Neural cell (in vitro differentiated cells): ENCODE measurements around the gene RHOF. TPM values are rescaled to one million over a fixed set of nuclear protein-coding genes. Genes with fewer than 3 reads are reported as not detected.

Experiments
- H2AFZ ChIP-seq: fragments of 200-600, 300-800 bp; sonication (generic), shearing (Covaris generic); 2 replicates; pipeline ENCODE4 v1.6.0; 2014; ENCODE audit warnings: low read depth, mild to moderate bottlenecking, antibody characterized with exemption, low read length, moderate library complexity
- H3F3A ChIP-seq: fragments of 200-600 bp; shearing (Covaris generic); 2 replicates; pipeline ENCODE4 v1.6.1; 2016; ENCODE audit warnings: mild to moderate bottlenecking, moderate library complexity, mixed read lengths, antibody characterized with exemption, low read length; ENCODE audit not compliant: insufficient read depth, poor library complexity, severe bottlenecking
- H3K27ac ChIP-seq: fragments of 200-600, 300-800 bp; sonication (generic), shearing (Covaris generic); 2 replicates; pipeline ENCODE4 v1.5.1; 2014; ENCODE audit warnings: mild to moderate bottlenecking, low read length, moderate library complexity
- H3K27me3 ChIP-seq: fragments of 300-800, 200-600 bp; sonication (generic), shearing (Covaris generic); 2 replicates; pipeline ENCODE4 v1.6.0; 2014; ENCODE audit warnings: mild to moderate bottlenecking, low read depth, low read length, moderate library complexity; ENCODE audit not compliant: insufficient read depth
- H3K36me3 ChIP-seq: fragments of 300-800, 200-600 bp; sonication (generic), shearing (Covaris generic); 2 replicates; pipeline ENCODE4 v1.5.1; 2014; ENCODE audit warnings: mild to moderate bottlenecking, antibody characterized with exemption, low read length, moderate library complexity; ENCODE audit not compliant: insufficient read depth
- H3K4me2 ChIP-seq: fragments of 300-800, 200-600 bp; sonication (generic), shearing (Covaris generic); 2 replicates; pipeline ENCODE4 v1.6.0; 2014; ENCODE audit warnings: mild to moderate bottlenecking, low read length
- H3K4me3 ChIP-seq: fragments of 300-800, 200-600 bp; sonication (generic), shearing (Covaris generic); 2 replicates; pipeline ENCODE4 v1.5.1; 2014; ENCODE audit warnings: mild to moderate bottlenecking, low read length, moderate library complexity
- H3K79me2 ChIP-seq: fragments of 200-600 bp; shearing (Covaris generic); replicated peaks from 2 replicates; pipeline ENCODE4 v1.6.0; 2014; ENCODE audit warnings: mild to moderate bottlenecking, low read length, moderate library complexity; ENCODE audit not compliant: insufficient read depth
- H3K9ac ChIP-seq: fragments of 300-800, 200-600 bp; sonication (generic), shearing (Covaris generic); 2 replicates; pipeline ENCODE4 v1.6.1; 2016; ENCODE audit warnings: mild to moderate bottlenecking, low read length, mixed read lengths
- H3K9me2 ChIP-seq: fragments of 200-600 bp; shearing (Covaris generic); 2 replicates; pipeline ENCODE4 v1.6.1; 2016; ENCODE audit warnings: mild to moderate bottlenecking, low read length, mixed read lengths; ENCODE audit not compliant: insufficient read depth
- H3K9me3 ChIP-seq: fragments of 200-600, 300-800 bp; sonication (generic), shearing (Covaris generic); 2 replicates; pipeline ENCODE4 v1.6.1; 2016; ENCODE audit warnings: mild to moderate bottlenecking, mixed run types, low read length, moderate library complexity, mixed read lengths
- H4K20me1 ChIP-seq: fragments of 200-600 bp; shearing (Covaris generic); 2 replicates; pipeline ENCODE4 v1.6.1; 2016; ENCODE audit warnings: mild to moderate bottlenecking, mixed run types; ENCODE audit not compliant: insufficient read depth
- EP300 ChIP-seq: fragments of 450-650 bp; conservative IDR thresholded peaks from 2 replicates; pipeline ENCODE4 v1.6.1; 2014; ENCODE audit warnings: antibody characterized with exemption, mild to moderate bottlenecking, moderate library complexity; ENCODE audit not compliant: poor library complexity, severe bottlenecking
- EZH2 ChIP-seq: fragments of 200-600, 300-800 bp; shearing (Covaris generic), sonication (generic); IDR thresholded peaks from 2 replicates; pipeline ENCODE4 v1.6.1; 2014; ENCODE audit warnings: antibody characterized with exemption, low read length, borderline replicate concordance, mild to moderate bottlenecking; ENCODE audit not compliant: insufficient read depth, poor library complexity, severe bottlenecking
- MXI1 ChIP-seq: fragments of 450-650 bp; conservative IDR thresholded peaks from 2 replicates; pipeline ENCODE4 v1.6.1; 2014; ENCODE audit warnings: antibody characterized with exemption, mild to moderate bottlenecking; ENCODE audit not compliant: poor library complexity, severe bottlenecking
- POLR2AphosphoS5 ChIP-seq: IDR thresholded peaks from 2 replicates; pipeline ENCODE4 v1.6.1; 2012
- RAD21 ChIP-seq: fragments of 450-650 bp; conservative IDR thresholded peaks from 2 replicates; pipeline ENCODE4 v1.6.1; 2014; ENCODE audit warnings: antibody characterized with exemption, mild to moderate bottlenecking, moderate library complexity
- SMC3 ChIP-seq: fragments of 450-650 bp; conservative IDR thresholded peaks from 2 replicates; pipeline ENCODE4 v1.6.1; 2014; ENCODE audit warnings: antibody characterized with exemption, mild to moderate bottlenecking, moderate library complexity; ENCODE audit not compliant: poor library complexity
- TAF1 ChIP-seq: IDR thresholded peaks from 2 replicates; pipeline ENCODE4 v1.6.1; 2012; ENCODE audit warnings: low read depth
- polyA plus RNA-seq: library from polyadenylated mRNA; depleted of rRNA; stranded (reverse); fragments of >200 nt; gene quantifications from 2 replicates; pipeline ENCODE4 v1.2.3, GENCODE V29; 2014
- TF ChIP-seq, protein P1 (sequence below): IDR thresholded peaks from 2 replicates; pipeline ENCODE4 v1.6.1; 2012; ENCODE audit warnings: borderline replicate concordance
- TF ChIP-seq, protein P2 (sequence below): fragments of 450-650 bp; IDR thresholded peaks from 2 replicates; pipeline ENCODE4 v1.5.1; 2014; ENCODE audit warnings: antibody characterized with exemption, mild to moderate bottlenecking, moderate library complexity; ENCODE audit not compliant: poor library complexity, severe bottlenecking

RHOF gene
- polyA plus RNA-seq, 1 donor from 2014 or later: 14.7 TPM

DNA sequence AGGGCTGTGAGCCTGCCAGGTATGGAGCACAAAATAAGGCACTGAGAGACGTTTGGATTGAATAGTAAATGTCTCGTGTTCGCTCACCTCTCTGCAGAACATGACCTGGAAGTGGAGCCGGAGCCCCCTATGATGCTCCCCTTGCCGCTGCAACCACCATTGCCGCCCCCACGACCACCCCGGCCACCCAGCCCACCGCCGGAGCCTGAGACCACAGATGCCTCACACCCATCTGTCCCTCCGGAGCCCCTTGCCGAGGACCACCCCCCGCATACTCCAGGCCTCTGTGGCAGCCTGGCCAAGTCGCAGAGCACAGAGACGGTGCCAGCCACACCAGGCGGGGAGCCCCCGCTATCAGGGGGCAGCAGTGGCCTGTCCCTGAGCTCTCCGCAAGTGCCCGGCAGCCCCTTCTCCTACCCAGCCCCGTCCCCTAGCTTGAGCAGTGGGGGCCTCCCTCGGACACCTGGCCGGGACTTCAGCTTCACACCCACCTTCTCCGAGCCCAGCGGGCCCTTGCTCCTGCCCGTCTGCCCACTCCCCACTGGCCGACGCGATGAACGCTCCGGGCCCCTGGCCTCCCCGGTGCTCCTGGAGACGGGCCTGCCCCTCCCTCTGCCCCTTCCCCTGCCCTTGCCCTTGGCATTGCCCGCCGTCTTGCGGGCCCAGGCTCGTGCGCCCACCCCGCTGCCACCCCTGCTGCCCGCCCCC, 29.1 kb upstream of the RHOF start:
- no peaks in the 10 kb centered on the region for H3K9me3 ChIP-seq
- H3K9ac ChIP-seq: no peak overlapping the region
- no peaks in the 10 kb centered on the region for H3K27me3 ChIP-seq
- H4K20me1 ChIP-seq: no peaks in the 10 kb centered on the region
- no peak overlapping the region for H3K4me2 ChIP-seq
- H2AFZ ChIP-seq: no peak overlapping the region
- no peaks in the 10 kb centered on the region for H3F3A ChIP-seq
- no peaks in the 10 kb centered on the region for H3K9me2 ChIP-seq
- no peak for TF ChIP-seq RAD21
- no peak for TF ChIP-seq SMC3
- no peak for TF ChIP-seq TAF1
- TF ChIP-seq EP300: no peak
- TF ChIP-seq POLR2AphosphoS5: no peak
- TF ChIP-seq, protein P1, sequence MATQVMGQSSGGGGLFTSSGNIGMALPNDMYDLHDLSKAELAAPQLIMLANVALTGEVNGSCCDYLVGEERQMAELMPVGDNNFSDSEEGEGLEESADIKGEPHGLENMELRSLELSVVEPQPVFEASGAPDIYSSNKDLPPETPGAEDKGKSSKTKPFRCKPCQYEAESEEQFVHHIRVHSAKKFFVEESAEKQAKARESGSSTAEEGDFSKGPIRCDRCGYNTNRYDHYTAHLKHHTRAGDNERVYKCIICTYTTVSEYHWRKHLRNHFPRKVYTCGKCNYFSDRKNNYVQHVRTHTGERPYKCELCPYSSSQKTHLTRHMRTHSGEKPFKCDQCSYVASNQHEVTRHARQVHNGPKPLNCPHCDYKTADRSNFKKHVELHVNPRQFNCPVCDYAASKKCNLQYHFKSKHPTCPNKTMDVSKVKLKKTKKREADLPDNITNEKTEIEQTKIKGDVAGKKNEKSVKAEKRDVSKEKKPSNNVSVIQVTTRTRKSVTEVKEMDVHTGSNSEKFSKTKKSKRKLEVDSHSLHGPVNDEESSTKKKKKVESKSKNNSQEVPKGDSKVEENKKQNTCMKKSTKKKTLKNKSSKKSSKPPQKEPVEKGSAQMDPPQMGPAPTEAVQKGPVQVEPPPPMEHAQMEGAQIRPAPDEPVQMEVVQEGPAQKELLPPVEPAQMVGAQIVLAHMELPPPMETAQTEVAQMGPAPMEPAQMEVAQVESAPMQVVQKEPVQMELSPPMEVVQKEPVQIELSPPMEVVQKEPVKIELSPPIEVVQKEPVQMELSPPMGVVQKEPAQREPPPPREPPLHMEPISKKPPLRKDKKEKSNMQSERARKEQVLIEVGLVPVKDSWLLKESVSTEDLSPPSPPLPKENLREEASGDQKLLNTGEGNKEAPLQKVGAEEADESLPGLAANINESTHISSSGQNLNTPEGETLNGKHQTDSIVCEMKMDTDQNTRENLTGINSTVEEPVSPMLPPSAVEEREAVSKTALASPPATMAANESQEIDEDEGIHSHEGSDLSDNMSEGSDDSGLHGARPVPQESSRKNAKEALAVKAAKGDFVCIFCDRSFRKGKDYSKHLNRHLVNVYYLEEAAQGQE: no peak
- TF ChIP-seq, protein P2, sequence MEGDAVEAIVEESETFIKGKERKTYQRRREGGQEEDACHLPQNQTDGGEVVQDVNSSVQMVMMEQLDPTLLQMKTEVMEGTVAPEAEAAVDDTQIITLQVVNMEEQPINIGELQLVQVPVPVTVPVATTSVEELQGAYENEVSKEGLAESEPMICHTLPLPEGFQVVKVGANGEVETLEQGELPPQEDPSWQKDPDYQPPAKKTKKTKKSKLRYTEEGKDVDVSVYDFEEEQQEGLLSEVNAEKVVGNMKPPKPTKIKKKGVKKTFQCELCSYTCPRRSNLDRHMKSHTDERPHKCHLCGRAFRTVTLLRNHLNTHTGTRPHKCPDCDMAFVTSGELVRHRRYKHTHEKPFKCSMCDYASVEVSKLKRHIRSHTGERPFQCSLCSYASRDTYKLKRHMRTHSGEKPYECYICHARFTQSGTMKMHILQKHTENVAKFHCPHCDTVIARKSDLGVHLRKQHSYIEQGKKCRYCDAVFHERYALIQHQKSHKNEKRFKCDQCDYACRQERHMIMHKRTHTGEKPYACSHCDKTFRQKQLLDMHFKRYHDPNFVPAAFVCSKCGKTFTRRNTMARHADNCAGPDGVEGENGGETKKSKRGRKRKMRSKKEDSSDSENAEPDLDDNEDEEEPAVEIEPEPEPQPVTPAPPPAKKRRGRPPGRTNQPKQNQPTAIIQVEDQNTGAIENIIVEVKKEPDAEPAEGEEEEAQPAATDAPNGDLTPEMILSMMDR: no peak
- TF ChIP-seq MXI1: no peak
- TF ChIP-seq EZH2: no peak
- no peaks in the 10 kb centered on the region for H3K79me2 ChIP-seq
- no peaks in the 10 kb centered on the region for H3K36me3 ChIP-seq
- H3K27ac ChIP-seq: no peak overlapping the region
- H3K4me3 ChIP-seq: no peak overlapping the region

DNA sequence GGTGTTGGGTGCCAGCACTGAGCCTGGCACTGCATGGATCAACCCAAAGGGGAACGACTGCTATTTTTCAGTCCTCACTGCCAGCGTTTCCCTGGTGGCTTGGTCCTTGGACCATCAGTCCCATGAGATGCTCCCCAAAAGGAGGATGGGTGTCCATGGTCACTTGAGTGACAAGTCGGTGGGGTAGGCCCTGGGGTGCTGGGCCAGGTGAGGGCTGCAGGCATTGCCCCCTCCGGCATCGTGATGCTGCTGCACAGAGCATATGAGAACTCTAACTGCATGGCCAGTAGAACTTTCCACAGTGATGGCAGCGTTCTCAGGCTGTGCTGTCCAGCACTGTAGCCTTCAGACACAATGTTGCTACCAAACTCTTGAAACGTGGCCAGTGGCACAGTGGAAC, 26.6 kb upstream of the RHOF start:
- Histone ChIP-seq H3K9me2 (no peaks in the 10 kb centered on the region), H3K4me3 (no peak overlapping the region), H3K36me3 (no peaks in the 10 kb centered on the region), H3K27me3 (no peaks in the 10 kb centered on the region), H2AFZ (no peak overlapping the region), H4K20me1 (no peaks in the 10 kb centered on the region), H3K27ac (no peak overlapping the region), H3K4me2 (no peak overlapping the region), H3K9ac (no peak overlapping the region), H3K79me2 (peaks cover 3% of the 10 kb centered on the region), H3F3A (no peaks in the 10 kb centered on the region), H3K9me3 (no peaks in the 10 kb centered on the region)
- no peak for TF ChIP-seq RAD21
- TF ChIP-seq, protein P2: no peak
- TF ChIP-seq EZH2: no peak
- no peak for TF ChIP-seq SMC3
- no peak for TF ChIP-seq POLR2AphosphoS5
- TF ChIP-seq TAF1: no peak
- TF ChIP-seq EP300: no peak
- TF ChIP-seq MXI1: no peak
- TF ChIP-seq, protein P1: no peak
